ENCODE results near the gene TMEM125.

The TMEM125 gene

DNA sequence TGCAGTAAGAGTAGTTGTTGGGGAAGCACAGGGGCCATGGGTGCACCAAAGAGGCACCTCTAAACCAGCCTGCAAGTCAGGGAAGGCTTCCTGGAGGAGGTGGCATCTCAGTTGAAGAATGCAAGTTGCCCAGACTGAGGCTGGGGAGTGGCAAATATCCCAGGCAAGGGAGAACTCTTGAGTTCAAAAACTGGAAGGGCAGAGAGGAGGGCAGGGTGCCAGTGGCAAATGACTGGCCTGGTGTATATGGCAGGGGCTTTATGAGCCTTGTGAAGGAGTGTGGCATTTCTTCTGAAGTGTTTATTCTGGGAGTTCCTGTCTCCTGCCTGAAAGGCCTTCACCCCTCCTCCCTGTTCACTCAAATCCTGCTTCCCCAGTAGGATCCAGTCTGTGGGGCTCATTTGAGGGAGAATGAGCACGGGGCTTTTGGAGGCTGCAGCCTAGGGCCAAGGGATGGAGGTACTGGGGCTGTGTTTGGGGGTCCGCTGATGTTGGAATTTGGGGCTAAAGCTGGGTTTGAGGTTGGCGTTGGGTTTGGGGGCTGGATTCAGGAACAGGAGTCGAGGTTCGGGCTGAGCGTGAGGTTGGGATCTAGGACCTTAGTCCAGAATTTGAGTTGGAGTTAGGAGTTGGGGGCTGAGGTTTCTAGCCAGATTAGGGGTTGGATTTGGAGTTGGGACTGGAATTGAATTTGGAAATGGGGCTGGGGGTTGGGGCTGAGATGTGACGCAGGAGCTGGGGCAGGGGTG lies at the start of gene TMEM125:
Gene TMEM125, plus strand, starts transcription at position 357 of the 749 bp plus-strand sequence. CDS start 2,740 bp downstream, outside the sequence.
- Histone ChIP-seq H2AFZ (ENCODE audit: low read depth, low read length, severe bottlenecking) (no peak within 1 kb of the TSS), H3K27me3 (ENCODE audit: low read length) (0 out of 2 replicates have a peak, but pooled peaks cover 2% of the 10 kb centered on the region), H4K20me1 (ENCODE audit: low read depth, low read length) (no peaks in the 10 kb centered on the region), H3F3A (ENCODE audit: insufficient read depth) (no peaks in the 10 kb centered on the region), H3K9me3 (ENCODE audit: insufficient read depth, low read length) (no peaks in the 10 kb centered on the region), H3K79me2 (ENCODE audit: insufficient read depth, low read length) (no peaks in the 10 kb centered on the region), H3K4me2 (ENCODE audit: low read depth, low read length, poor library complexity, severe bottlenecking) (no peak within 1 kb of the TSS), H3K9me2 (replicated peaks; ENCODE audit: insufficient read depth, low read length) (no peaks in the 10 kb centered on the region), H3K9ac (ENCODE audit: low read length) (no peak within 1 kb of the TSS), H3K4me3 (ENCODE audit: insufficient read depth, low read length, poor library complexity, severe bottlenecking) (no peak within 1 kb of the TSS), H3K36me3 (ENCODE audit: low read length) (no peaks in the 10 kb centered on the region), H3K27ac (ENCODE audit: low read depth, low read length) (no peak within 1 kb of the TSS)
- no peak for TF ChIP-seq EZH2phosphoT487 (conservative IDR thresholded peaks at IDR 0.05; ENCODE audit: low read length)
- TF ChIP-seq, protein P1, sequence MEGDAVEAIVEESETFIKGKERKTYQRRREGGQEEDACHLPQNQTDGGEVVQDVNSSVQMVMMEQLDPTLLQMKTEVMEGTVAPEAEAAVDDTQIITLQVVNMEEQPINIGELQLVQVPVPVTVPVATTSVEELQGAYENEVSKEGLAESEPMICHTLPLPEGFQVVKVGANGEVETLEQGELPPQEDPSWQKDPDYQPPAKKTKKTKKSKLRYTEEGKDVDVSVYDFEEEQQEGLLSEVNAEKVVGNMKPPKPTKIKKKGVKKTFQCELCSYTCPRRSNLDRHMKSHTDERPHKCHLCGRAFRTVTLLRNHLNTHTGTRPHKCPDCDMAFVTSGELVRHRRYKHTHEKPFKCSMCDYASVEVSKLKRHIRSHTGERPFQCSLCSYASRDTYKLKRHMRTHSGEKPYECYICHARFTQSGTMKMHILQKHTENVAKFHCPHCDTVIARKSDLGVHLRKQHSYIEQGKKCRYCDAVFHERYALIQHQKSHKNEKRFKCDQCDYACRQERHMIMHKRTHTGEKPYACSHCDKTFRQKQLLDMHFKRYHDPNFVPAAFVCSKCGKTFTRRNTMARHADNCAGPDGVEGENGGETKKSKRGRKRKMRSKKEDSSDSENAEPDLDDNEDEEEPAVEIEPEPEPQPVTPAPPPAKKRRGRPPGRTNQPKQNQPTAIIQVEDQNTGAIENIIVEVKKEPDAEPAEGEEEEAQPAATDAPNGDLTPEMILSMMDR (IDR thresholded peaks at IDR 0.05; ENCODE audit: insufficient read depth, low read length, poor library complexity, severe bottlenecking) = no peak

DNA sequence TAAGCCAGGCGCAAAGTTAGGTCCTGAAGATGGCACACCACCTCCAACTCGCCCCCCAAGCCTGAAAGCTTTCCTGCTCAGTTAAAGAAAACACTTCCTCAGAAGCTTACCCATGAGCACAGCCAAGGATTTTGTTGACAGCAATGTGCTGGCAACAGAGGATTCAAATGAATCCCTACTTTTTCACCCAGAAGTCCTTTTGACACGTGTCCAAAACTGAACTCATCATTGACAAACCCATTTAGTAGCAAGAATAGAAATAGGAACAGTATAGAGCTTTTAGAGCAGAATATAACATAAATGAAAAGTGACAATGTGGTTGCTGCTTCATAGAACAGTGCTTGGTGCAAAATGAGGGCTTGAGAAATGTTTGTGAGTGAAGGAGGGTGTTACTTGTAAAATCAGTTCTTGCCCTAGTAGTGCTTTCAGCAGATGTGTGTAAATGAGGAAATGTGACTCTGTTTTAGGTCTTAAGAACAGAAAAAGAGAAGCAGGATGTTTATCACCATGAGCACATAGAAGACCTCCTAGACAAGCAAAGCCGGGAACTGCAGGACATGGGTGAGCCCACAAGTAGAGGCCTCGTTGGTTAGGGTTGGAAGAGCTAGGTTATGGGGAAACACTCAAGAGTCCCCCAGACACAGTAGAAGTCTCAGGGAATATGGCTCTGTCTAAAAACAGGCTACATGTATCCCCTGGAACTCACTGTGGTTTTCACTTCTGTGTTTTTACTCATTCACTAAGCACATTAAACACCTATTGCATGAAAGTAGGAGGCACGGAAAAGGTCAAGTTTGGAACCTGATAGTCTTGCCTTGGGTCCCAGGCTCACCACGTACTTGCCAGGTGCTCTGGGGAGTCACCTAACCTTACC lies 48.6 kb upstream of the TMEM125 start:
- Histone ChIP-seq H3K36me3 (ENCODE audit: low read length) (no peaks in the 10 kb centered on the region), H3K4me2 (ENCODE audit: low read depth, low read length, poor library complexity, severe bottlenecking) (no peak overlapping the region), H3K27ac (ENCODE audit: low read depth, low read length) (no peak overlapping the region), H3K9ac (ENCODE audit: low read length) (no peak overlapping the region), H4K20me1 (ENCODE audit: low read depth, low read length) (no peaks in the 10 kb centered on the region), H3K27me3 (ENCODE audit: low read length) (no peaks in the 10 kb centered on the region), H3K4me3 (ENCODE audit: insufficient read depth, low read length, poor library complexity, severe bottlenecking) (no peak overlapping the region), H3K9me2 (replicated peaks; ENCODE audit: insufficient read depth, low read length) (no peaks in the 10 kb centered on the region), H3F3A (ENCODE audit: insufficient read depth) (no peaks in the 10 kb centered on the region), H2AFZ (ENCODE audit: low read depth, low read length, severe bottlenecking) (no peak overlapping the region), H3K79me2 (ENCODE audit: insufficient read depth, low read length) (no peaks in the 10 kb centered on the region), H3K9me3 (ENCODE audit: insufficient read depth, low read length) (no peaks in the 10 kb centered on the region)
- no peak for TF ChIP-seq EZH2phosphoT487 (conservative IDR thresholded peaks at IDR 0.05; ENCODE audit: low read length)
- TF ChIP-seq, protein P1 (IDR thresholded peaks at IDR 0.05; ENCODE audit: insufficient read depth, low read length, poor library complexity, severe bottlenecking) = no peak

DNA sequence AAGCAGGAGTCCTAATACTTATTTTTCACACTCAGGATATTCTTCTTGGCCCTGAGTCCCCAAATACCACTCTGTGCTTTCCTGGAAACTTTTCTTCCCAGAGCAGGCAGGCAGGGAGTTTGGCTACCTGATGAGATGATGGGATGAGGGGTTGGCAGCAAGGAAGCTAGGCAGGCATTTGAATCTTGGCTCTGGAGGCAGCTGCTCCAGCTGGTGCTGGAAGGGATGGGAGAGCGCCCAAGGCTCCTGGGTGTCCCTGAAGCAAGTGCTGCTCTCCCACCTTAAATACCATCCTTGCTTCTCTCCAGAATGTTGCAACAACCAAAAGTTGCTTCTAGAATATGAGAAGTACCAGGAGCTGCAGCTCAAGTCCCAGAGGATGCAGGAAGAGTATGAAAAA lies 48.0 kb upstream of the TMEM125 start:
- Histone ChIP-seq H3K9me3 (ENCODE audit: insufficient read depth, low read length) (no peaks in the 10 kb centered on the region), H3K36me3 (ENCODE audit: low read length) (no peaks in the 10 kb centered on the region), H4K20me1 (ENCODE audit: low read depth, low read length) (no peaks in the 10 kb centered on the region), H3K4me3 (ENCODE audit: insufficient read depth, low read length, poor library complexity, severe bottlenecking) (no peak overlapping the region), H3K9me2 (replicated peaks; ENCODE audit: insufficient read depth, low read length) (no peaks in the 10 kb centered on the region), H3K27ac (ENCODE audit: low read depth, low read length) (no peak overlapping the region), H2AFZ (ENCODE audit: low read depth, low read length, severe bottlenecking) (no peak overlapping the region), H3K27me3 (ENCODE audit: low read length) (no peaks in the 10 kb centered on the region), H3F3A (ENCODE audit: insufficient read depth) (no peaks in the 10 kb centered on the region), H3K9ac (ENCODE audit: low read length) (no peak overlapping the region), H3K4me2 (ENCODE audit: low read depth, low read length, poor library complexity, severe bottlenecking) (no peak overlapping the region), H3K79me2 (ENCODE audit: insufficient read depth, low read length) (no peaks in the 10 kb centered on the region)
- TF ChIP-seq, protein P1 (IDR thresholded peaks at IDR 0.05; ENCODE audit: insufficient read depth, low read length, poor library complexity, severe bottlenecking) = no peak
- TF ChIP-seq EZH2phosphoT487 (conservative IDR thresholded peaks at IDR 0.05; ENCODE audit: low read length) = no peak

All from SU-DHL-6 (cell line).